ENCODE results near the gene PTPRN2. TPM values are rescaled to one million over a fixed set of nuclear protein-coding genes. Genes with fewer than 3 reads are reported as not detected.

Gene PTPRN2
- total and polyA plus RNA-seq, 2 of the 13 experiments (the other 11 are each of a cell fraction or from before 2014, with no cell fraction given), result 2.5 to 24.2 TPM

GRCh38 chr7:157490465-157490912, 1097.1 kb downstream of the PTPRN2 start (continued):
- TF ChIP-seq HNF1A (IDR thresholded peaks at IDR 0.05; ENCODE audit: low read depth) (no peak), HNF1A (CRISPR knock-in tag; IDR thresholded peaks at IDR 0.05; ENCODE audit: borderline replicate concordance) (no peak), RELA (CRISPR knock-in tag; IDR thresholded peaks at IDR 0.05) (no peak), ZNF615 (CRISPR knock-in tag; IDR thresholded peaks at IDR 0.05; ENCODE audit: borderline replicate concordance) (no peak), ZNF749 (CRISPR knock-in tag; IDR thresholded peaks at IDR 0.05; ENCODE audit: borderline replicate concordance) (no peak), ZNF564 (CRISPR knock-in tag; IDR thresholded peaks at IDR 0.05) (no peak), NCOA5 (CRISPR knock-in tag; IDR thresholded peaks at IDR 0.05) (no peak), BRF2 (CRISPR knock-in tag; IDR thresholded peaks at IDR 0.05) (no peak), SRF (IDR thresholded peaks at IDR 0.05; ENCODE audit: low read depth, low read length) (no peak), ZNF709 (CRISPR knock-in tag; IDR thresholded peaks at IDR 0.05) (no peak), PRDM10 (CRISPR knock-in tag; IDR thresholded peaks at IDR 0.05; ENCODE audit: low read depth) (no peak), NCOR1 (IDR thresholded peaks at IDR 0.05; ENCODE audit: borderline replicate concordance, low read length) (no peak), SKI (IDR thresholded peaks at IDR 0.05; ENCODE audit: partially characterized antibody) (no peak), ZSCAN25 (CRISPR knock-in tag; IDR thresholded peaks at IDR 0.05) (no peak), ATAD3A (CRISPR knock-in tag; IDR thresholded peaks at IDR 0.05) (no peak), FIP1L1 (IDR thresholded peaks at IDR 0.05; ENCODE audit: borderline replicate concordance, insufficient read depth, low read depth, low read length) (no peak), SP4 (CRISPR knock-in tag; IDR thresholded peaks at IDR 0.05) (no peak), ZNF484 (CRISPR knock-in tag; IDR thresholded peaks at IDR 0.05; ENCODE audit: borderline replicate concordance, low read depth) (no peak), KAT7 (CRISPR knock-in tag; IDR thresholded peaks at IDR 0.05; ENCODE audit: borderline replicate concordance) (no peak), CENPT (CRISPR knock-in tag; IDR thresholded peaks at IDR 0.05; ENCODE audit: low read depth) (no peak), ZNF460 (CRISPR knock-in tag; IDR thresholded peaks at IDR 0.05; ENCODE audit: borderline replicate concordance) (peak; percentile 75; the same call in 1 of the 2 replicates)
- TF ChIP-seq, protein P1, sequence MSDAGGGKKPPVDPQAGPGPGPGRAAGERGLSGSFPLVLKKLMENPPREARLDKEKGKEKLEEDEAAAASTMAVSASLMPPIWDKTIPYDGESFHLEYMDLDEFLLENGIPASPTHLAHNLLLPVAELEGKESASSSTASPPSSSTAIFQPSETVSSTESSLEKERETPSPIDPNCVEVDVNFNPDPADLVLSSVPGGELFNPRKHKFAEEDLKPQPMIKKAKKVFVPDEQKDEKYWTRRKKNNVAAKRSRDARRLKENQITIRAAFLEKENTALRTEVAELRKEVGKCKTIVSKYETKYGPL (CRISPR knock-in tag; IDR thresholded peaks at IDR 0.05), result no peak
